Choroid plexus epithelial cell (primary cell): Measurements from ENCODE around the gene HSD17B11.
"Not testable (repeated sequence)": the region's sequence is repeated elsewhere in the genome, so short reads cannot be mapped to it uniquely, and the experiment has no call there.

Experiments used
- DNase-seq: peaks from one replicate; pipeline ENCODE4 v3.0.0-alpha.2; 2010; ENCODE audit warnings: low read depth
- H3K4me3 ChIP-seq: 2 replicates; pipeline ENCODE4 v1.5.1; 2011; ENCODE audit warnings: low read depth, mild to moderate bottlenecking, control low read depth, low read length, moderate library complexity
- CTCF ChIP-seq: conservative IDR thresholded peaks from 2 replicates; pipeline ENCODE4 v1.5.1; 2011; ENCODE audit warnings: low read depth, mild to moderate bottlenecking, control low read depth, inconsistent platforms, low read length, moderate library complexity

The HSD17B11 gene

GRCh38 chr4:87423317-87424098, 32.5 kb upstream of the HSD17B11 start:
- H3K4me3 ChIP-seq: peak overlapping the region; percentile 90
- TF ChIP-seq CTCF: no peak
- DNase-seq: no peak

DNA sequence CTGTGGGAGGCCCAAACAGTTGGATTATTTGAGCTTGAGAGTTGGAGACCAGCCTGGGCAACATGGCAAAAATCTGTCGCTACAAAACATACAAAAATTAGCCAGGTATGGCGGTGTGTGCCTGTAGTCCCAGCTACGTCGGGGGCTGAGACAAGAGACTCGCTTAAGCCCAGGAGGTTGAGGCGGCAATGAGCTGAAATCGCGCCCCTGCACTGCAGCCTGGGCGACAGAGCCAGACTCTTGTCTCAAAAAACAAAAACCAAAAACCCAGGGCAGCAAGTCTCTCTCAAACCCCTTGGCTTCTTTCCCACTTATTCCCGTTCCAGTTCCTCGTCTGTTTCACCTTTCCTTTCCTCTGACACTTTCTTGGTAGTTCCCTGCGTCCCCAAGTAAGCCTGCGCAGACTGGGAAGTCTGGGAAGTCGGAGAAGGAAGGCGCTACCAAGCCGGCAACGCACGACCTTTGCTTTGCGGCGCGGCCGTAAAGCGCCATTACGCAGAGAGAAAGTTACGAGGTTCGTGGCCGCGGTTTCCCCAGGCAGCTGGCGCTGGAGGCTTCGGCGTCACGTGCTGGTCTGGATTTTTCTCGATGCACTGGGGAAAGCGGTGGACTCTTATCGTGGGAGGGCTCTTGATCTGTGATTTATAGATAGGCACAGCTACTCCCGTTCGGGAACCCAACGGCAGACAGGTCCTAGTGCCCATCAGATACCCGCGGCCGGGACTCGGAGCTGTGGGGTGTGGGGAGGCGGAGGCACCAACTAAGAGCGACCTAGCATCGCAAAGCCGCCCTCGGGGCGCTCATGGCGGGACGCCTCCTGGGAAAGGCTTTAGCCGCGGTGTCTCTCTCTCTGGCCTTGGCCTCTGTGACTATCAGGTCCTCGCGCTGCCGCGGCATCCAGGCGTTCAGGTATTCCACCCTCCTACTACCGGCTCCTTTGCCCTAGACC, 31.4 kb upstream of the HSD17B11 start, which contains the start of gene NUDT9:
Gene NUDT9, plus strand, starts transcription at position 470 of the 949 bp plus-strand sequence. Its CDS starts 333 bp downstream, at position 803.
- H3K4me3 ChIP-seq: peak within 1 kb of the TSS; percentile 90
- TF ChIP-seq CTCF: no peak
- DNase-seq: peak; percentile 96

DNA sequence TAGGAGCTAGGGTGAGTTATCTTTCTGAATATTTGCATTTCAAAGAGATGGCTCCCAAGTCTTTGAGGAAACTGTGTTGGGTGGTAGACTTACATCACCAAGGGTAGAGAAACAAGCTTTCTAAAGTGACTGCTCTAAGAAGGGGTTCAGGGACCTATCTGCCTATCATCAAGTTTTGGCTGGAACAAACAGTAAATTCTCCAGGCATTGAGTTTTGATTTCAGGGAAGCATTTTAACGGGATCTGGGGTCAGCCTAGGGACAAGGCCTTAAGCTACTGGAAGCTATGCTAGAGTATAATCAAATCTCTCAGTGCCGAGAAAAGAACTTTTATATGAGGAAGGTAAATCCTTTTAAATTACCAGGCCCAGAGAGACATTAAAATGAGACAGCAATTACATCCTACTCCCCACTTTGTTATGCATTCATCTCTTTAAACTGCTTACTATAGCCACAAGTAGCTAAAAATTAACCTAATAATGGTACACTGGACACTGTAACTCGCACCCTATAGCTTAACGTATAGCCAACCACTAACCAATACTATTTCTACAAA, 29.4 kb upstream of the HSD17B11 start:
- H3K4me3 ChIP-seq: no peak overlapping the region
- no peak for TF ChIP-seq CTCF
- DNase-seq: no peak

GRCh38 chr4:87419578-87420249, 28.7 kb upstream of the HSD17B11 start:
- peak; percentile 43 for DNase-seq
- no peak for TF ChIP-seq CTCF
- no peak overlapping the region for H3K4me3 ChIP-seq

DNA sequence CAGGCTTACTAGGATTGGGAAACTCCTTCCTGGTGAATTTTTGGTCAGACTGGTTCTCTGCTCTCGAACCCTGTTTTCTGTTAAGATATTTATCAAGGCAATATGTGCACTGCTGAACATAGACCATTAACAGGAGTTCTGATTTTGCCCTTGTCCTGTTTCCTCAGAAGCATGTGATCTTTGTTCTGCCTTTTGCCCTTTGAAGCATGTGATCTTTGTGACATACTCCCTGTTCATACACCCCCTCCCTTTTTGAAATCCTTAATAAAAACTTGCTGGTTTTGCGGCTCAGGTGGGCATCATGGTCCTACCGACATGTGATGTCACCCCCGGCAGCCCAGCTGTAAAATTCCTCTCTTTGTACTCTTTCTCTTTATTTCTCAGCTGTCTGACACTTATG, 27.4 kb upstream of the HSD17B11 start:
- not testable (repeated sequence) for DNase-seq, H3K4me3 ChIP-seq

DNA sequence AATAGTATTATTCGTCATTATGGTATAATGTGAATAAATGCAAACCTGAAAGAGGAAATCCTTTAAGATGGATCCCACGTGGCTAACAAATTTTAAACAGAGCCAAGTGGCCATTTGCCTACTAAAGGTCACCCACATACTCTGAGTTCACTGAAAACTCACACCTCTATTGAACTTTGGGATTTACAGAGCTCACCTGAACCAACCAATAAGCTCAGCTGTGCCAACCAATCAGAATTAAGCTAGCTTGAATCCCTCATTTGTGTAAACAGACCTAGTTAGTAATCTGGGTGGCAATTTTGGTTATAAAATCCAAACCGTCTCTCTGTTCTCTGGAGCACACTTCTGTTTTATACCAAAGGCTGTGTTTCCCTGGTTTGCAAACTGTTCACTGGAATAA, 26.0 kb upstream of the HSD17B11 start:
- TF ChIP-seq CTCF: no peak
- H3K4me3 ChIP-seq: no peak overlapping the region
- no peak for DNase-seq
